ENCODE measurements around the gene G3BP1. TPM values are rescaled to one million over a fixed set of nuclear protein-coding genes. Genes with fewer than 3 reads are reported as not detected.

Gene G3BP1
- total RNA-seq, 4 donors from 2014 or later, result 49.8 to 75.5 (median 63.1) TPM

GRCh38 chr5:151795426-151795825 is 23.7 kb downstream of the G3BP1 start:
- Histone ChIP-seq H3K4me3 (no peak overlapping the region), H3K36me3 (peaks cover 72 to 100% (median 86%) of the 10 kb centered on the region in 4 donors), H3K4me1 (peaks cover 0 to 3% (median 0%) of the 10 kb centered on the region in 4 donors), H3K27ac (replicated peaks in 1 of 4) (no peak overlapping the region), H3K27me3 (no peaks in the 10 kb centered on the region), H3K9me3 (no peaks in the 10 kb centered on the region)
- no peak for DNase-seq (ENCODE audit: extremely low spot score)
- no peak for TF ChIP-seq POLR2A (IDR thresholded peaks at IDR 0.05; ENCODE audit: low read depth)
- no peak for TF ChIP-seq CTCF (IDR thresholded peaks at IDR 0.05)
- no peak for TF ChIP-seq EP300 (IDR thresholded peaks at IDR 0.05)
- intact Hi-C loops (cut with DNase I), result no loop called here
- 86% methylated on average over 1 of the region's 1 CpG for WGBS

GRCh38 chr5:151798674-151799073 is 26.9 kb downstream of the G3BP1 start:
- H3K4me3 ChIP-seq, result no peak overlapping the region
- no peak overlapping the region for H3K27ac ChIP-seq (replicated peaks in 1 of 4)
- 88% methylated on average over 3 of the region's 3 CpGs for WGBS
- no peak for TF ChIP-seq POLR2AphosphoS5 (IDR thresholded peaks at IDR 0.05)
- no peak for TF ChIP-seq POLR2A (IDR thresholded peaks at IDR 0.05; ENCODE audit: low read depth)
- no peak for TF ChIP-seq CTCF (IDR thresholded peaks at IDR 0.05)
- no peak for TF ChIP-seq EP300 (IDR thresholded peaks at IDR 0.05)
- no peaks in the 10 kb centered on the region for H3K27me3 ChIP-seq
- intact Hi-C loops (cut with DNase I), result no loop called here
- peaks cover 79 to 100% (median 91%) of the 10 kb centered on the region in 4 donors for H3K36me3 ChIP-seq
- no peak for DNase-seq (ENCODE audit: extremely low spot score)
- no peaks in the 10 kb centered on the region for H3K9me3 ChIP-seq
- H3K4me1 ChIP-seq, result peaks cover 0 to 3% (median 0%) of the 10 kb centered on the region in 4 donors

GRCh38 chr5:151799407-151799806 is 27.7 kb downstream of the G3BP1 start:
- no peak for DNase-seq (ENCODE audit: extremely low spot score)
- H3K27me3 ChIP-seq, result no peaks in the 10 kb centered on the region
- TF ChIP-seq POLR2A (IDR thresholded peaks at IDR 0.05; ENCODE audit: low read depth) (no peak), CTCF (IDR thresholded peaks at IDR 0.05) (no peak), POLR2AphosphoS5 (IDR thresholded peaks at IDR 0.05) (no peak), EP300 (IDR thresholded peaks at IDR 0.05) (no peak)
- intact Hi-C loops (cut with DNase I), result no loop called here
- H3K36me3 ChIP-seq, result peaks cover 82 to 100% (median 92%) of the 10 kb centered on the region in 4 donors
- H3K4me1 ChIP-seq, result peaks cover 0 to 3% (median 0%) of the 10 kb centered on the region in 4 donors
- no peaks in the 10 kb centered on the region for H3K9me3 ChIP-seq
- H3K27ac ChIP-seq (replicated peaks in 1 of 4), result no peak overlapping the region
- WGBS, result 73% methylated on average over 3 of the region's 3 CpGs
- H3K4me3 ChIP-seq, result no peak overlapping the region

GRCh38 chr5:151800532-151800931 is 28.8 kb downstream of the G3BP1 start:
- 80% methylated on average over 2 of the region's 2 CpGs for WGBS
- Histone ChIP-seq H3K36me3 (peaks cover 75 to 100% (median 87%) of the 10 kb centered on the region in 4 donors), H3K27ac (replicated peaks in 1 of 4) (no peak overlapping the region), H3K27me3 (no peaks in the 10 kb centered on the region), H3K4me1 (peaks cover 0 to 5% (median 1%) of the 10 kb centered on the region in 4 donors), H3K9me3 (no peaks in the 10 kb centered on the region), H3K4me3 (no peak overlapping the region)
- intact Hi-C loops (cut with DNase I), result no loop called here
- DNase-seq (ENCODE audit: extremely low spot score), result no peak
- TF ChIP-seq EP300 (IDR thresholded peaks at IDR 0.05) (no peak), POLR2AphosphoS5 (IDR thresholded peaks at IDR 0.05) (no peak), CTCF (IDR thresholded peaks at IDR 0.05) (no peak), POLR2A (IDR thresholded peaks at IDR 0.05; ENCODE audit: low read depth) (no peak)
